HAP-1 (cell line): ENCODE results near the gene BMAL2.
A peak's percentile ranks its signal among the peaks of the same experiment; 100 is the strongest.

Experiments
- DNase-seq, 2 experiments: peaks; one replicate each; pipeline ENCODE4 v3.0.0-alpha.2; 2016 to 2020; ENCODE audit warnings: low spot score in 2 of 2
- H3K27me3 ChIP-seq: fragments of 250-450 bp; sonication (Bioruptor Pico); 2 replicates; pipeline ENCODE4 v1.5.1; 2020; ENCODE audit warnings: low read depth, mild to moderate bottlenecking, moderate library complexity
- H3K36me3 ChIP-seq: fragments of 250-450 bp; sonication (Bioruptor Pico); replicated peaks from 2 replicates; pipeline ENCODE4 v1.5.1; 2020; ENCODE audit warnings: mild to moderate bottlenecking
- H3K4me1 ChIP-seq: fragments of 250-450 bp; sonication (Bioruptor Pico); 2 replicates; pipeline ENCODE4 v1.5.1; 2020; ENCODE audit warnings: mild to moderate bottlenecking
- H3K4me3 ChIP-seq: fragments of 250-450 bp; sonication (Bioruptor Pico); 2 replicates; pipeline ENCODE4 v1.5.1; 2020; ENCODE audit warnings: mild to moderate bottlenecking, moderate library complexity
- H3K9me3 ChIP-seq: fragments of 250-450 bp; sonication (Bioruptor Pico); 2 replicates; pipeline ENCODE4 v1.5.1; 2020; ENCODE audit warnings: mild to moderate bottlenecking, moderate library complexity
- in situ Hi-C: fragments of 300-500 bp; cut with MboI; formaldehyde crosslinking; loops from 3 replicates; pipeline ENCODE4 v1.14.3; 2020; ENCODE audit warnings: low sequenced_read_pairs, inconsistent platforms, mixed read lengths

BMAL2 gene

DNA sequence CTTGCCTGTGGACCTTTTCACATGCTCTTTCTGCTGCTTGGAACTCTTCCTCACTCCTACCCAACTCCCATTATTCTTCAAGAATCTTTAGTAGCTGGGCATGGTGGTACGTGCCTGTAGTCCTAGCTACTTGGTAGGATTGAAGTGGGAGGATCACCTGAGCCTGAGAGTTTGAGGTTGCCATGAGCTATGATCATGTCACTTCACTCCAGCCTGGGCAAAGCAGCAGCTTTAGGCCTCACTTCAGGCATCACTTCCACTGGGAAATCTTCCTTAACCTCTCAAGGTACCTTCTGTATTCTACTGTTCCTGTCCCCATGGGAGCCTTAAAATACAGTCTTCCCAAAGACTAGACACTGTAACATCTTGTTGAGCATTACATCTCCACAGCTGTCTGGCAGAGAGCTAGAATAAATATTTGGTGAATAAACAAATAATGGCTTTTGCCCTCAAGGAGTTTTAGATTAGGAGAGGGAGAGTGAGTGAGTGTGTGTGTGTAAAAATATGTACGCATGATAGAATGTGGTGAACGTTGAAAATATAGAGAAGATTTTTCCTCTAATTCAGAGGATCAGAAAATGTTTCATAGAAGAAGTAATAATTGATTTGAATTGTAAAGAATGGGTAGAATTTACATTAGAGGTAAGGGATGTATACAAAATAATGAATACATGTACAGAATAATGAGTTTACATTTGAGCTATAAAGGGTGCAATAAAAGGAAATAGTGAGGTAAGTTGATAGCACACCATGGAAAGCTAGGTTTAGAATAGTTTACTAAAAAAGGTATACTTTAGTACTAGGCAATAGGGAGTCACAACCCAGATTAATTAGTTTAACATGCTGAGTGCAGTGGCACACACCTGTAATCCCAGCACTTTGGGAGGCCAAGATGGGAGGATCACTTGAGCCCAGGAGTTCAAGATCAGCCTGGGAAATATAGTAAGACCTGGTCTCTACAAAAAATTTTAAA lies 29.2 kb upstream of the BMAL2 start:
- Histone ChIP-seq H3K27me3 (no peaks in the 10 kb centered on the region), H3K36me3 (no peaks in the 10 kb centered on the region; the same call in 1 of the 2 replicates), H3K9me3 (no peaks in the 10 kb centered on the region), H3K4me1 (peaks cover 8% of the 10 kb centered on the region), H3K4me3 (no peak overlapping the region)
- DNase-seq, result no peak
- in situ Hi-C loops, result loop anchor here (25.0 kb wide), 1 partner anchor 266 kb away; no protein-coding TSS in a partner anchor

DNA sequence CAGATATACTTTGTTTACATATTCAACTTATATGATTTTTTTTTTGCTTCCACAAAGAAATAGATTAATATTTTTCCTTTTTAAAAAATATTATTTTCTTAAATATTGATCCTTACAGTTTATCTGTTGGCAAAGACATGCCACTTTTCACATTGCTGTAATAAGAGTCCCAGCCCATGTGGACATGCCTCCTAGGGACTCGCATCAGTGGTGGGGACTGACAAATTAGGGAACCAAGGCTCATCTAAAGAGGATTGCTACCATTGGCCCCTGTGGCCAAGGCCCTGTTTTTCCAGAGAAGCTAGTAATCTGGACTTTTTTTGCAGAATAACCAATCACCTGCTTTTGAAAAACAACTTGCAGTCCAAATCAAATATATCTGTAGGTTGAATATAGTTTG lies 27.8 kb upstream of the BMAL2 start:
- H3K4me1 ChIP-seq, result peaks cover 8% of the 10 kb centered on the region
- H3K9me3 ChIP-seq, result no peaks in the 10 kb centered on the region
- no peak for DNase-seq
- no peaks in the 10 kb centered on the region for H3K27me3 ChIP-seq
- no peak overlapping the region for H3K4me3 ChIP-seq
- peaks cover 6% of the 10 kb centered on the region for H3K36me3 ChIP-seq
- in situ Hi-C loops, result loop anchor here (25.0 kb wide), 1 partner anchor 268 kb away; no protein-coding TSS in a partner anchor

DNA sequence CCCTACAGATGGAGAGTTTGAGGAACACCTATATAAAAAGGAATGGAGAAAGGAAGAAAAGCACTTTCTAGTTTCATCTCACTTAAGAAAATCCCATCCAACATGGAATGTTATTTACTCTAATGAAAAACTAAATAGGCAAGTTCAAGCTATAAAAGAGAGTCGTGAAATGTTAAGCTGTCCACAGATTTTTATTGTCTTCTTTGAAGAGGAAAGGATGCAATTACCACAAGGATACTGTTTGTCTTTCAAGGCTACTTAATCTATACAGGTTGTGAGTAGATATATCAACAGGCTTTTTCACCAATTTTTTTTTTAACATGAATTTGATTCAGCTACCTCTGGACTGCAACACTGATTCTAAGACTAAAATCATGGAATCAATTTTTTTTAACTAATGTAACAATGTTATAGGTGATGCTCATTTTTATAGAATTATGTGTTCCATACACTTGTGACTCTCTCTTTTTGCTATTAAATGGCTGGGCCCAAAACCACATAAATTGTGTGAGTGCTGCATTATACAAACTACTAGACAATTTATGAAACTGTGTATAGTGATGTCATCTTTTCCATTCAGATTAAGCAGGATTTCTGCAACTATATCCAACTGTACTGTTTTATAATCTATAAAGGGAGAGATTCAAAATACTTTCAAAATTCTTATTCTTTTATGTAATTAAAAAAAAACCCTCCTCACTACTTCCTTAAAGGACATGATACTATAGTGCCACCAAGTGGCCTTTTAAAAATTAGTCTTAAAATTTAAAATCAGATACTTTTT lies 26.8 kb upstream of the BMAL2 start:
- in situ Hi-C loops, result loop anchor here (25.0 kb wide), 1 partner anchor 269 kb away; no protein-coding TSS in a partner anchor
- H3K36me3 ChIP-seq, result peaks cover 6% of the 10 kb centered on the region

DNA sequence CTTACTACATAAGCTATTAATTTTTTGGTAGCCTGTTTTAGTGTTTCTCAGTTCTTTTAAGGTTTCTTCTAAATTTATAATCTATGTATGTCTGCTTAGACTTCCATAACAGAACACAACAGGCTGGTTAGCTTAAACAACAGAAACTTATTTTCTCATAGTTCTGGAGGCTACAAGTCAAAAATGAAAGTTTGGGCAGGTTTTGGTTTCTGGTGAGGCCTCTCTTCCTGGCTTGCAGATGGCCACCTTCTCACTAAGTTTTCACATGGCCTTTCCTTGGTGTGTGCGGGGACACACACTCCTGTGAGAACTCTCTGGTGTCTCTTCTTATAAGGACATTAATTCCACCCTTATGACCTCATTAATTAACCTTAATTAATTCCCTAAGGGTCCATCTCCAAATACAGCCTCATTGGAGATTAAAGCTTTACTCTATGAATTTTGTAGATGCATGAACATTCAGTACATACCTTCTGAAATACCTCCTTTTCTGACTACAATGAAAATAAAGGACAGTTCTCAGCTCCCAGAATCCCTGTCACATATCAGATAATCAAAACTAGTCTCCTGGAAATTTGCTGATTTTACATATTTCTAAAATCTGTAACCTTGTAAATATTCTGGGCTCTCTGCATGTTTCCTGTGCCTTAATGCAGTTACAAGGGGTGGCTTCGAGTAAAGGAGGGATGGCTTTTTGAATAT lies 23.2 kb upstream of the BMAL2 start:
- Histone ChIP-seq H3K4me3 (no peak overlapping the region), H3K9me3 (no peaks in the 10 kb centered on the region), H3K36me3 (peaks cover 6% of the 10 kb centered on the region), H3K4me1 (no peaks in the 10 kb centered on the region), H3K27me3 (no peaks in the 10 kb centered on the region)
- DNase-seq, result no peak
- in situ Hi-C loops, result loop anchor here (25.0 kb wide), 1 partner anchor 272 kb away; no protein-coding TSS in a partner anchor

More for the DNA sequence above, 26.8 kb upstream of the BMAL2 start:
- H3K27me3 ChIP-seq, result no peaks in the 10 kb centered on the region
- no peak overlapping the region for H3K4me3 ChIP-seq
- DNase-seq, result peak in 1 of 2 experiments; percentile 63
- peaks cover 8% of the 10 kb centered on the region for H3K4me1 ChIP-seq
- no peaks in the 10 kb centered on the region for H3K9me3 ChIP-seq

DNA sequence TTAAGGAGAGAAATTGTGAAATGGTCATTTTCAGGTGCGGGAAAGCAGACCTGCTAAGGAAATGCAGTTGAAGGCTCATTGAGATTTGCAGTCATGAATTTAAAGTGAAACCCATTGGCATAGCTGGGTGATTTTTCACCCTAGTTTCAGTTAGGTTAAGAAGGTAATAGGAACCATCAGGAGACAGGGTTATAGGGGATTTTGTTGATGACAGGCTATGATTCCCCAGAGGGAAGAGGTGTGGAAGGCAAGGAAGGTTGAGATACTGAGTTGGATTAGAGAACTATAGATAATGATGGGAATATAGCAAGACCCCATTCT lies 22.7 kb upstream of the BMAL2 start:
- in situ Hi-C loops, result loop anchor here (25.0 kb wide), 1 partner anchor 273 kb away; no protein-coding TSS in a partner anchor
- H3K4me1 ChIP-seq, result no peaks in the 10 kb centered on the region
- H3K9me3 ChIP-seq, result no peaks in the 10 kb centered on the region
- peaks cover 8% of the 10 kb centered on the region for H3K36me3 ChIP-seq
- no peaks in the 10 kb centered on the region for H3K27me3 ChIP-seq
- no peak overlapping the region for H3K4me3 ChIP-seq
- DNase-seq, result no peak

DNA sequence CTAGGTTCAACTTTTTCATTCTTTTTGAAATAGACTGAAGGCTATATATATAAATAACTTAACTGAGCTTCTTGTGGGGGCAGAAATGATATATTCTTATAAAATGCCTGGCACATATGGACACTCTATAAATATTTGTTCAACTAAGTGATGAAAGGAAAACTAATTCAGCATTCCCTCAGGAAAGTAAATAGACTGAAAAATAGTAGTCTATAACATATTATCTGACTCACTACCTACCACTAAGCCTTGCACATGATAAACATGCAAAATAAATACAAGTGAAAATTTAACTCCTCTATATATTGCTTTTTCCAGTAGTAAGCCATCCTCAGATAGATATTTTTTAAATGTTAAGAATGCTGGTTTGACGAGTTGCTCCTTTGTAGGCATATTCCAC lies 15.7 kb upstream of the BMAL2 start:
- no peak overlapping the region for H3K4me3 ChIP-seq
- DNase-seq, result no peak
- no peaks in the 10 kb centered on the region for H3K9me3 ChIP-seq
- H3K36me3 ChIP-seq, result peaks cover 9% of the 10 kb centered on the region
- H3K4me1 ChIP-seq, result peaks cover 9% of the 10 kb centered on the region
- H3K27me3 ChIP-seq, result no peaks in the 10 kb centered on the region
- in situ Hi-C loops, result loop anchor here (25.0 kb wide), 1 partner anchor 280 kb away; no protein-coding TSS in a partner anchor

DNA sequence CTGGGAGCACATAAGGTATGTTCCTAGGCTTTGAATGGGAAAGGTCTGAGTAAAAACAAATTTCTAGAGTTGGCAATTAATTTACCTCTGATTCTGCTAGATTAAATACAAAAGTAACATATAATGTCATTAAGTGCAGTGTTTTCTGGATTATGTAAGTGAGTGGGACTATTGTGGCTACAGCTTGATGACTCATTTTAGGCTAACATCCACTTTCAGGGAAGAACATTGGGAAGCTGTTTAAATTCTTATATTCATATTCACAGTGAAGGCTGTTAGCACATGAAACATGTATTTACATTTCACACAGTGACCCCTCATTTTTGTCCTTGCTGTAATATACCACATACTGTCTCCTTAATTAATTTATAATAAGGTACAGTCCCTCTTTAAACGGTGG lies 13.2 kb upstream of the BMAL2 start:
- peaks cover 21% of the 10 kb centered on the region for H3K36me3 ChIP-seq
- peaks cover 9% of the 10 kb centered on the region for H3K4me1 ChIP-seq
- in situ Hi-C loops, result loop anchor here (25.0 kb wide), 1 partner anchor 282 kb away; no protein-coding TSS in a partner anchor
- H3K9me3 ChIP-seq, result no peaks in the 10 kb centered on the region
- H3K4me3 ChIP-seq, result no peak overlapping the region
- H3K27me3 ChIP-seq, result no peaks in the 10 kb centered on the region
- peak in 1 of 2 experiments; percentile 42 for DNase-seq

DNA sequence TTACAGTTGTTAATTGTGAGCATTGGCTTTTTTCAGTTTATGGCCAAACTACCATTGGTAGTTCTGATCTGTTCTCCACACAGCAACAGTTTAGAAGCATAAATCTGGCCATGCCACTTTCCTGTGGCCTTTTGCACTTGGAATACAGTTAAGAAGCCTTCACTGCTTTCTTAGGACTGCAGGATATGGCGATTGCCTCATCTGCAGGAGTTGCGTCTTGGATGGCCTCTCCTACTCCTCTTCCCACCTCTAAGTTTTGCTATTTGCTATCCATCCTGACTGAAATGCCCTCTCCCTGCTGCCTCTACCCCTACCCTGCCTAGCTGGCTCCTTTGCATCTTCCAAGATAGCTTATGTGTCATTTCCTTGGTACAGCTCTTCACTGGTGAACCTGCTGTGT lies 12.8 kb upstream of the BMAL2 start:
- DNase-seq, result no peak
- no peak overlapping the region for H3K4me3 ChIP-seq
- H3K9me3 ChIP-seq, result no peaks in the 10 kb centered on the region
- in situ Hi-C loops, result loop anchor here (25.0 kb wide), 1 partner anchor 283 kb away; no protein-coding TSS in a partner anchor
- peaks cover 21% of the 10 kb centered on the region for H3K36me3 ChIP-seq
- no peaks in the 10 kb centered on the region for H3K27me3 ChIP-seq
- peaks cover 9% of the 10 kb centered on the region for H3K4me1 ChIP-seq

DNA sequence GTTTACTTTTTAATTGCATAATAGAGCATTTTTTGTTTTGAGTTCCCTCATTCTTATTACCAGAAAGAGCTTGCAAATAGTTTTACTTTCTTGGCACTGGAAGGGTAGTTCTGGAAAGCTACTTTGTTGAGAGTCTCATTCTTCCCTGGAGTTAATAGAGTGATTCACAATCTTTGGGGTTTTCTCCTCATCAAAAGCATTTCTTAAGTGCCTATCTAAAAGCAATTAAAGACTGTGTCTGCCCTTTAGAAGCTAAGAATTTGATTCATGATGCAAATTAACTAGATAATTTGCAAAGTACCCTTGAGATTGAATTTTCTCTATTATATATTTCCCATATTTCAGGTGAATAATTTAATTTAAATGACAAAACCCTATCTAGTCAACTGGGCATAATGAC lies 8.1 kb upstream of the BMAL2 start:
- H3K27me3 ChIP-seq, result no peaks in the 10 kb centered on the region
- no peak for DNase-seq
- peaks cover 3% of the 10 kb centered on the region for H3K4me1 ChIP-seq
- no peaks in the 10 kb centered on the region for H3K9me3 ChIP-seq
- H3K36me3 ChIP-seq, result peaks cover 15% of the 10 kb centered on the region
- H3K4me3 ChIP-seq, result no peak overlapping the region
- in situ Hi-C loops, result loop anchor here (25.0 kb wide), 1 partner anchor 287 kb away; no protein-coding TSS in a partner anchor

DNA sequence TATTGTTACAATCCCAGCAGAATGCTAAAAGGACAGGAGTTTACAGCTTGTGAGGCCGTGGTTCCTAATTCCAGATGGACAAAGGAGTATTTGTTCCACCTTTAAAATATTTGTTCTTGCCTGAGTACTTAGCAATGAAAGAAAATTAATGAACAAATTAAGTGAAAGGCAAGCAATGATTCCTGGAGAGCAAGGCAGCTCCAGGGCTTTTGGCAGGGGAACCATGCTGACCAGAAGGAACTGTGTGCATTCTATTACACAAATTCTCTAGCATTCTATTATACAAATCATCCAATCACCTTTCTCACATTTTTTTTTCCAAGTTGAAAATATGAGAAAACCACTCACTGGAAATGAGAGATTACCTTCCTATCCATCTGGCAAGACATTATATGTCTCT lies 1.8 kb upstream of the BMAL2 start:
- Histone ChIP-seq H3K36me3 (no peaks in the 10 kb centered on the region), H3K4me1 (peaks cover 21% of the 10 kb centered on the region), H3K4me3 (no peak overlapping the region), H3K9me3 (no peaks in the 10 kb centered on the region), H3K27me3 (no peaks in the 10 kb centered on the region)
- DNase-seq, result no peak
- in situ Hi-C loops, result no loop called here

DNA sequence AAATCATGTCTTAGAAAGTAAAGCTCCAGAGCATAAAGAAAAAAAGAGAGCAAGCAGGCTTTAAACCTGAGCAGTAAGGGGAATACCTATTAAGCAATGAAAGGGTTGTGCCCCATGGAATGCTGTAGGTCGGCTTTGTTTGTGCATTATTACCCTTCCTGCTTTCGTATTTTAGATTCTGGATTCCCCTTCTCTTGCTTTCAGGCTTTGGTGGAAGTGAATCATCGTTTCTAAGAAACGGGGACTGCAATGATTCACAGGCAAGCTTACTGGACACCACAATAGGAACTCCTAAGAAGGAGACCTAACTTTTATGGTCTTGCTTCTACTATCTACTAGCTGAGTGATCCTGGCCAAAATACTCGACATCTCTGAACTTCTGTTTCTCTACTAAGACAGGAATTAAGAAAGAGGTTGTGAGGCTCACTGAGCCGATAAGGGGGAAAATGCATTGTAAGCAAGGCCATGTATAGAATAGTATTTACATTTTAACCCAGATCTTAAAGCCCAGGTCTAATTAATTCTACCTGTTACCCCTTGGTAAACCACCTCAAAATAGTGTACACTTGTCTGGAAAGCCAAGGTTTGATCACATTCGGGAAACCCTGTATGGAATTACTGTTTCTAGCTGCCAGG lies 1.2 kb upstream of the BMAL2 start:
- in situ Hi-C loops, result no loop called here
- H3K9me3 ChIP-seq, result no peaks in the 10 kb centered on the region
- no peaks in the 10 kb centered on the region for H3K27me3 ChIP-seq
- no peak for DNase-seq
- no peaks in the 10 kb centered on the region for H3K36me3 ChIP-seq
- H3K4me1 ChIP-seq, result peaks cover 21% of the 10 kb centered on the region
- no peak overlapping the region; the same call in 1 of the 2 replicates for H3K4me3 ChIP-seq

DNA sequence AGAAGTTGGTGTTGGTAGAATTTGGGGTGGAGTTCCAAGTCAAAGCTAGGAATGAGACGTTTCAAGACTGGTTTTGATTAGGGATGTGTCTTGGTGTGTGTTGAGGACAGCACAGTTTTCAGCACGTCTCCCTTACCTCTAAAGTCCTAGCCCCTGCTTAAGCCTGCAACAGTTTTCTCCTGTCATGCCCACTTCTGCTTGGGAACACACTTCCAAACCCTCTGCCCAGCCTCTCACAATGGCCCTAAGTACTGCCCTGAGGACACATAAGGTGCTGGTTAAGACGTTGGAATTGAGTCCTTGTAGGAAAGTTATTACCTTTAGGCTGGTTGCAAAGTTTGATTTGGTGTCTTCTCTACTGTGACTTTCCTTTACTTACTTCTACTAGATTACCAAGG lies 710 bp upstream of the BMAL2 start:
- in situ Hi-C loops, result no loop called here
- DNase-seq, result no peak

DNA sequence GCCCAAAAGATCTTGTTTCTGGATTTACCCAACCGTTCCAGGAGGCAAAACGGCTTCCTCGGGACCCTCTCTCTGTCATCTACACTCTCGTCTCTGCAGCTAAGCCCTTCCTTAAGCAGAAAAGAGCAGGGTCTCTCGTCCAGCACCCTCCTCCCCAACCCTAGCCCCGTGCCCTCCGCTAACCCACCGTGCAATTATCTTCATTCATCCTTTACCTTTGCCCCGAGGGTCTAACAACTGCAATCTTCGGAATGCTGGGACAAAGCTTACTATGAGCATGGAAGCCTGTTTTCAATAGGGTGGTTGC lies 276 bp upstream of the BMAL2 start:
- Histone ChIP-seq H3K4me3 (peak overlapping the region; percentile 52), H3K9me3 (no peaks in the 10 kb centered on the region), H3K27me3 (no peaks in the 10 kb centered on the region), H3K36me3 (no peaks in the 10 kb centered on the region), H3K4me1 (peaks cover 21% of the 10 kb centered on the region)
- no peak for DNase-seq
- in situ Hi-C loops, result no loop called here

More for the DNA sequence above, 710 bp upstream of the BMAL2 start:
- Histone ChIP-seq H3K27me3 (no peaks in the 10 kb centered on the region), H3K4me1 (peaks cover 21% of the 10 kb centered on the region), H3K9me3 (no peaks in the 10 kb centered on the region), H3K36me3 (no peaks in the 10 kb centered on the region), H3K4me3 (peak overlapping the region; percentile 52)
